Astrocyte of the cerebellum (primary cell): ENCODE results near the gene TMEM86B.
A peak's percentile ranks its signal among the peaks of the same experiment; 100 is the strongest.

Experiments
- DNase-seq: peaks from one replicate; pipeline ENCODE4 v3.0.0-alpha.2; 2011; ENCODE audit warnings: low read depth
- H3K4me3 ChIP-seq: 2 replicates; pipeline ENCODE4 v1.5.1; 2011; ENCODE audit warnings: mild to moderate bottlenecking, low read depth, low read length, moderate library complexity
- in situ Hi-C: cut with HindIII; loops from 2 replicates; pipeline ENCODE4 v1.10.0; 2017; ENCODE audit warnings: low sequenced_read_pairs
- TF ChIP-seq, protein P1 (sequence below): IDR thresholded peaks from 2 replicates; pipeline ENCODE4 v1.5.1; 2012; ENCODE audit warnings: low read length, low read depth, moderate library complexity, mild to moderate bottlenecking; ENCODE audit errors: missing control alignments

The TMEM86B gene

DNA sequence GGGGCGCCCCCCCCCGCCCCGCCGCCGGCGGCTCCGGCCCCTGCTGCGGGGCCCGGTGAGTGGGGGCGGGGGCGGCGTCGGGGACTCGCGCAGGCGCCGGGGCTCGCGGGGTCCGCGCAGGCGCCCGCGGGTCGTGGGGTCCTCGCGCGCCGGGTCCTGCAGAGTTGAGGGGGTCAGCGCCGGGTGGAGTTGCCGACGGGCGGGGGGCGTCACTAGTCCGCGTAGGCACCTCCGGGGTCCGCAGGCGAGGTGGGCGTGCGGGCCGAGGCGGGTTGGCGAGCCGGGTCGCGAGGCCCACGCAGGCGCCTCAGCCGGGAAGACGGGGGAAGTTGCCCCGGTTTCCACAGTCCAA, 29.9 kb upstream of the TMEM86B start:
- H3K4me3 ChIP-seq: peak overlapping the region; percentile 82
- TF ChIP-seq, protein P1, sequence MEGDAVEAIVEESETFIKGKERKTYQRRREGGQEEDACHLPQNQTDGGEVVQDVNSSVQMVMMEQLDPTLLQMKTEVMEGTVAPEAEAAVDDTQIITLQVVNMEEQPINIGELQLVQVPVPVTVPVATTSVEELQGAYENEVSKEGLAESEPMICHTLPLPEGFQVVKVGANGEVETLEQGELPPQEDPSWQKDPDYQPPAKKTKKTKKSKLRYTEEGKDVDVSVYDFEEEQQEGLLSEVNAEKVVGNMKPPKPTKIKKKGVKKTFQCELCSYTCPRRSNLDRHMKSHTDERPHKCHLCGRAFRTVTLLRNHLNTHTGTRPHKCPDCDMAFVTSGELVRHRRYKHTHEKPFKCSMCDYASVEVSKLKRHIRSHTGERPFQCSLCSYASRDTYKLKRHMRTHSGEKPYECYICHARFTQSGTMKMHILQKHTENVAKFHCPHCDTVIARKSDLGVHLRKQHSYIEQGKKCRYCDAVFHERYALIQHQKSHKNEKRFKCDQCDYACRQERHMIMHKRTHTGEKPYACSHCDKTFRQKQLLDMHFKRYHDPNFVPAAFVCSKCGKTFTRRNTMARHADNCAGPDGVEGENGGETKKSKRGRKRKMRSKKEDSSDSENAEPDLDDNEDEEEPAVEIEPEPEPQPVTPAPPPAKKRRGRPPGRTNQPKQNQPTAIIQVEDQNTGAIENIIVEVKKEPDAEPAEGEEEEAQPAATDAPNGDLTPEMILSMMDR: no peak
- in situ Hi-C loops: loop anchor here (10.0 kb wide), 1 partner anchor 84 kb away; no protein-coding TSS in a partner anchor
- no peak for DNase-seq

DNA sequence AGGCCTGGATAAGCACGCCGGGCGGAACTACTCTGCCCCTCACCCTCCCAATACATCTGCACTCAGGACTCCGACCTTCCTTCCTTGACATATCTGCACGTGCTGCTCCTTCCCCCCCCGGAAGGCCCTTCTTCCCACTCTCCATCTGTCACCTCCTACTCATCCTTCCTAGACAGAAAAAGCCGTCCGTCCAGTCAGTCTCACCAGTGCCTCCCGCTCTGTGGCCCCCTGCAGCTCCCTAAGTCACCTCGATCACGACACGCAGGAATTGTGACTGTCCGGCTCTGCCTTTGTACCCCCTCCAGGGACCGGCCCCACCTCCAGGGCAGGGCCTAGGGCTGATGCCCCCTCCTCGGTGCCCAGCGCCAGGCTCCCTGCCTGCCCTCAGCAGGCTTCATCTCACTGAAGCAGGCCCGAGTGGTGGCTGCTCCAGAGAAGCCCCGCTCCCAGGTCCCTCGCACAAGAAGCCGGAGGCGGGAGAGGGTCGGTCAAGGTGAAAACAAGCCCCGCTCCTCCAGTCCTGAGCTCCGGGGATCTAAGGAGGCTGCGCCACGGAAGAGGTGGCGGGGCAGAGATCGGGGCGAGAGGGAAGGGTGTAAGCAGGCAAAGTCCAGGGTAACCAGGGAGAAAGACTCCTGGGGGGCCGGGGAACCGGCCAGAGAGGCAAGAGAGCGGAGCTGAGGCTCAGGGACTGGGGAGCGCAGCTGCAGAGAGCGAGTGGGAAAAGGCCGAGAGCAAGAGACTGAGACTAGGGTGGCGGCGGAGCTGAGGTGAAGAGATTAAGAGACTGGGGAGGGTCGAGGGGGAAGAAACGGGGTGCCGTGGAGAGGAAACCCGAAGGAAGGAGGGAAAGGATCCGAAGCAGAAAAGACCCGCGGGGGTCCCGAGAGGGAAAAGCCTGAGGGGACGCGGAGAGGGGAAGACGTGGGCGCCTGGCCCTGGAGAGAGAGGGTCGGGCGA, 29.2 kb upstream of the TMEM86B start:
- DNase-seq: no peak
- TF ChIP-seq, protein P1: no peak
- in situ Hi-C loops: loop anchor here (10.0 kb wide), 1 partner anchor 83 kb away; no protein-coding TSS in a partner anchor

DNA sequence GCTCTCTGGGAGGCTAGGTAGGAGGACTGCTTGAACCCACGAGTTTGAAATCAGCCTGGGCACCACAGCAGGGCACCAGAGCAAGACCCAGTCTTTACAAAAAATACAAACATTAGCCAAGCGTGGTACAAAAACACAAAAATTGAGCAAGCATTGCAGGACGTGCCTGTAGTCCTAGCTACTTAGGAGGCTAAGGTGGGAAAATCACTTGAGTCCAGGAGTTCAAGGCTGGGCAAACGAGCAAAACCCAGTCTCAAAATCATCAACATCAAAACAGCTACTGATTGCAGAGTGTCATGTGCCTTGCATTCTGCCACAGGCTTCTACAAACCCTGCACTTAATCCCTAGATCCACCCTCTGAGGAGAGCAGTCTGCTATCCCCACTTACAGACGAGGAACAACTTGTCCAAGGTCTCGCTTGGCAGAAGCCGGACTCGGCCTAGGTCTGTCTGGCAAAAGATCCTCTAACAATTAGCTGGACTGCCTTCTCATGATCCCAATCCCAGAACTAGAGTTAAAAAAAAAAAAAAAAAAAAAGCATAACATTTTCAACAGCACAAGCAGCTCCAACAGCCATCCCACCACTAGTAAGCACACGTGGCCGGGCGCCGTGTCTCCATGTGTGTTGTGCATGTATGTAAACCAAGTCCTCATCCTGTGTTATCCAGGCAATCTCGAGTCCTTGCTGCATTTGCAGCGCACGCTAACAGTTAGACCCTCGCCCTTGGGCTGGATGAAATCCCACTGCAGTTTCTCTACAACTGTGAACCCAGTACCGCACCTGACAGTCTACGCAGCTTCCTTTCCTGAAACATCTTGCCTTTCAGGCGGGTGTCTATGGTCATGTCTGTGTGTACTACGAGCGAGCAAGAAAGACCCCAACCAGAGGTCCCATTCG, 28.2 kb upstream of the TMEM86B start:
- in situ Hi-C loops: loop anchor here (10.0 kb wide), 1 partner anchor 82 kb away; no protein-coding TSS in a partner anchor
- TF ChIP-seq, protein P1: no peak
- DNase-seq: no peak
- H3K4me3 ChIP-seq: peak overlapping the region; percentile 82

More for the DNA sequence above, 29.2 kb upstream of the TMEM86B start:
- peak overlapping the region; percentile 82 for H3K4me3 ChIP-seq

DNA sequence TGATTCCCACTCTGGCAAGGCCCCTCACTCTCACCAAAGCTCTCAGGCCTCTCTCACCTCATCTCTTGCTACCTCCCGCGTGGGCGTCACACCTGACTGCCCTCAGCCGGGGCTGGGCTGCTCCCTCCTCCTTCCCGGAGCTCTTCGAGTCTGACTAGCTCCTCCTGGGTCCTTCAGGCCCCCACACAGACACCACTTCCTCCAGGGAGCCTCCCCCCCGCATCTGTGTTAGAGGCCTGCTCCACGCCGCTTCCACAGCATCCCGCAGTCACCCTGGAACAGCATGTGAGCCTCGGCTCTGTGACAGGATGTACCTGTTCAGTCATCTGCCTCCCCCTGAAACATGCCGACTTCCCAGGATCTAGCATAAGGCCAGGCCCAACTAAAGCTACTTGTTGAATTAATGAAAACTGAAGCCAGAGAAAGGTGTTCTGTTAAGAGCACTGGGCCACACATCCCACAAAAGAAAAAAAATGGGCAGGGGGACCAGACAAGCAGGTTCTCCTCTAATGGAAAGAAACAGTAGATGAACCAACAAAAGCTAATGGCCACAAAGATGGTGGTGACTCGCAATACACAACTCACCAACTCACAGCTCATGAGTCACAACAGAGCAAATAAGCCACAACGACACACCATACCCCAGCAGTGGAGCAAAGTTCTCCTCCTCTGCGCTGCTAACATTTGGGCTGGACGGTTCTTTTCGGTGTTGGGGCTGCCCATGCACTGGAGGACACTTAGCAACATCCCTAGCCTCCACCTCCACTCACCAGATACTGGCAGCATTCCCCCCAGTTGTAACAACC, 27.3 kb upstream of the TMEM86B start:
- TF ChIP-seq, protein P1: no peak
- no peak overlapping the region for H3K4me3 ChIP-seq
- in situ Hi-C loops: loop anchor here (10.0 kb wide), 1 partner anchor 81 kb away; no protein-coding TSS in a partner anchor
- DNase-seq: no peak

DNA sequence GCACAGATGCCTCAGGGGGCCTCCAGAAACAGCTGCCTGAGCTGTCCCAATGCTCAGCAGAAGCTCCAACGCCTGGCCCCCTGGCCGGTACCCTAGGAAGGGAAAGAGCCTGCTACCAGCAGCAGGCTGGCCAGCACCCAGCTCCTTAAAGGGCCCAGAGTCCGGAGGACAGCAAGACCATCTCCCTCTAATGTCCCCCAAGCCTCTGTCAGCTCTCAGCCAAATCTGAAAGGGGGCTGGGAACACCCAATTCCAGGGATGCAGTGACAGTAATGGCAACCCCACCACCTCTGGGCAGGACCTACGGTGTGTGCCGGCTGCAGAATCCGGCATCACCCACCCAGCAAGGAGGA, 26.0 kb upstream of the TMEM86B start:
- TF ChIP-seq, protein P1: no peak
- DNase-seq: no peak
- in situ Hi-C loops: loop anchor here (10.0 kb wide), 1 partner anchor 80 kb away; no protein-coding TSS in a partner anchor
- H3K4me3 ChIP-seq: no peak overlapping the region
